GM19395 (cell line): Measurements from ENCODE around the gene OPTC.
"Not testable (repeated sequence)": the region's sequence is repeated elsewhere in the genome, so short reads cannot be mapped to it uniquely, and the experiment has no call there.

Experiments used
- ATAC-seq: cut with Tn5 transposase; IDR thresholded peaks from one replicate; pipeline ENCODE4 v1.9.1; 2021; ENCODE audit warnings: mild to moderate bottlenecking, moderate library complexity; ENCODE audit not compliant: unreplicated experiment

Gene OPTC

GRCh38 chr1:203513585-203514031, 19.7 kb downstream of the OPTC start:
- no peak for ATAC-seq

- ATAC-seq: no peak
Measured at GRCh38 chr1:203516184-203516583, 22.2 kb downstream of the OPTC start.

- ATAC-seq: no peak
Measured at GRCh38 chr1:203516906-203517305, 23.0 kb downstream of the OPTC start.

GRCh38 chr1:203517426-203518110, 23.6 kb downstream of the OPTC start:
- ATAC-seq: no peak

GRCh38 chr1:203518139-203518538, 24.2 kb downstream of the OPTC start:
- not testable (repeated sequence) for ATAC-seq

GRCh38 chr1:203518541-203518940, 24.6 kb downstream of the OPTC start:
- no peak for ATAC-seq

GRCh38 chr1:203519053-203519840, 25.3 kb downstream of the OPTC start:
- ATAC-seq: no peak

- ATAC-seq: no peak
Measured at GRCh38 chr1:203519896-203520295, 25.9 kb downstream of the OPTC start.

- no peak for ATAC-seq
Measured at GRCh38 chr1:203520315-203520714, 26.4 kb downstream of the OPTC start.

- ATAC-seq: no peak
Measured at GRCh38 chr1:203521074-203521794, 27.3 kb downstream of the OPTC start.

GRCh38 chr1:203521812-203522211, 27.9 kb downstream of the OPTC start:
- no peak for ATAC-seq

- no peak for ATAC-seq
Measured at GRCh38 chr1:203522237-203522636, 28.3 kb downstream of the OPTC start.

GRCh38 chr1:203523667-203524066, 29.7 kb downstream of the OPTC start:
- no peak for ATAC-seq

- no peak for ATAC-seq
Measured at GRCh38 chr1:203524152-203524551, 30.2 kb downstream of the OPTC start.

- no peak for ATAC-seq
Measured at GRCh38 chr1:203524824-203525223, 30.9 kb downstream of the OPTC start.

GRCh38 chr1:203525685-203526084, 31.7 kb downstream of the OPTC start:
- no peak for ATAC-seq

- no peak for ATAC-seq
Measured at GRCh38 chr1:203526130-203526529, 32.2 kb downstream of the OPTC start.

GRCh38 chr1:203526572-203526971, 32.6 kb downstream of the OPTC start:
- no peak for ATAC-seq

GRCh38 chr1:203527013-203527412, 33.1 kb downstream of the OPTC start:
- no peak for ATAC-seq

- no peak for ATAC-seq
Measured at GRCh38 chr1:203528063-203528462, 34.1 kb downstream of the OPTC start.

- ATAC-seq: no peak
Measured at GRCh38 chr1:203528976-203529835, 35.3 kb downstream of the OPTC start.
